H1 (cell line): ENCODE results near the gene DSTYK.

ENCODE experiments used
- CEBPB ChIP-seq: IDR thresholded peaks from 2 replicates; pipeline ENCODE4 v1.6.1; 2012; ENCODE audit warnings: low read depth, low read length
- CTCF ChIP-seq, 3 experiments: IDR thresholded peaks; 1 replicate in 2 of 3; 2 replicates in 1 of 3; pipeline versions ENCODE4 v1.5.1 to v1.6.1; 2011; ENCODE audit warnings: low read length in 3 of 3, mild to moderate bottlenecking in 3 of 3, inconsistent platforms in 2 of 3, low read depth in 1 of 3, moderate library complexity in 1 of 3; ENCODE audit not compliant: insufficient read depth in 1 of 3; ENCODE audit errors: control extremely low read depth in 1 of 3
- POLR2A ChIP-seq, 2 experiments: IDR thresholded peaks; 1 replicate in 1 of 2; 2 replicates in 1 of 2; pipeline ENCODE4 v1.6.1; 2011; ENCODE audit warnings: low read depth in 2 of 2, low read length in 2 of 2, mild to moderate bottlenecking in 2 of 2; ENCODE audit errors: control extremely low read depth in 1 of 2
- SRF ChIP-seq: IDR thresholded peaks from 2 replicates; pipeline ENCODE4 v1.6.1; 2011; ENCODE audit warnings: mild to moderate bottlenecking, low read depth, low read length, moderate library complexity

GRCh38 chr1:205237526-205238484 lies 26.3 kb upstream of the DSTYK start:
- TF ChIP-seq CTCF (IDR thresholded peaks at IDR 0.05; ENCODE audit: control extremely low read depth in 1 of 3, insufficient read depth in 1 of 3, low read depth in 1 of 3, low read length in 3 of 3) (no peak), CEBPB (no peak), POLR2A (IDR thresholded peaks at IDR 0.05; ENCODE audit: control extremely low read depth in 1 of 2, low read depth in 2 of 2, low read length in 2 of 2) (no peak), SRF (no peak)
